Eye (tissue), 1 donor: ENCODE measurements around the gene AQP9.
"Not testable (repeated sequence)": the region's sequence is repeated elsewhere in the genome, so short reads cannot be mapped to it uniquely, and the experiment has no call there.

Experiments used
- DNase-seq: peaks from one replicate; pipeline ENCODE4 v3.0.0-alpha.2; 2015

The AQP9 gene

GRCh38 chr15:58182460-58183163 is 44.4 kb downstream of the AQP9 start:
- DNase-seq: peak; percentile 71

- DNase-seq: no peak
Observed at GRCh38 chr15:58185439-58185838, 47.3 kb downstream of the AQP9 start.

- no peak for DNase-seq
Observed at GRCh38 chr15:58189148-58189811, 51.1 kb downstream of the AQP9 start.

- DNase-seq: no peak
Observed at GRCh38 chr15:58190419-58190818, 52.2 kb downstream of the AQP9 start.

GRCh38 chr15:58193636-58194035 is 55.5 kb downstream of the AQP9 start:
- not testable (repeated sequence) for DNase-seq

GRCh38 chr15:58200739-58201138 is 62.6 kb downstream of the AQP9 start:
- no peak for DNase-seq

- peak; percentile 41 for DNase-seq
Observed at GRCh38 chr15:58201516-58201915, 63.3 kb downstream of the AQP9 start.

GRCh38 chr15:58203537-58203936 is 65.4 kb downstream of the AQP9 start:
- DNase-seq: peak; percentile 82

GRCh38 chr15:58206151-58206550 is 68.0 kb downstream of the AQP9 start:
- DNase-seq: no peak

- DNase-seq: not testable (repeated sequence)
Observed at GRCh38 chr15:58208217-58208616, 70.0 kb downstream of the AQP9 start.

- DNase-seq: not testable (repeated sequence)
Observed at GRCh38 chr15:58209007-58209481, 70.9 kb downstream of the AQP9 start.

GRCh38 chr15:58210031-58210430 is 71.8 kb downstream of the AQP9 start:
- DNase-seq: not testable (repeated sequence)

GRCh38 chr15:58212909-58213526 is 74.8 kb downstream of the AQP9 start:
- peak; percentile 60 for DNase-seq

GRCh38 chr15:58213587-58214338 is 75.6 kb downstream of the AQP9 start:
- DNase-seq: no peak

GRCh38 chr15:58214591-58215340 is 76.6 kb downstream of the AQP9 start:
- no peak for DNase-seq

GRCh38 chr15:58217460-58217859 is 79.3 kb downstream of the AQP9 start:
- DNase-seq: no peak

- DNase-seq: no peak
Observed at GRCh38 chr15:58221591-58222241, 83.5 kb downstream of the AQP9 start.

GRCh38 chr15:58222679-58223078 is 84.5 kb downstream of the AQP9 start:
- no peak for DNase-seq

GRCh38 chr15:58223432-58223831 is 85.3 kb downstream of the AQP9 start:
- no peak for DNase-seq

- DNase-seq: no peak
Observed at GRCh38 chr15:58224068-58224467, 85.9 kb downstream of the AQP9 start.

- peak; percentile 88 for DNase-seq
Observed at GRCh38 chr15:58227706-58228543, 89.7 kb downstream of the AQP9 start.
